ENCODE data around the gene PRKAA1. TPM values are rescaled to one million over a fixed set of nuclear protein-coding genes. Genes with fewer than 3 reads are reported as not detected.

PRKAA1 gene
- total and polyA plus RNA-seq, 2 of the 4 experiments (the other 2 are of a cell fraction): 47.7 to 94.1 TPM

DNA sequence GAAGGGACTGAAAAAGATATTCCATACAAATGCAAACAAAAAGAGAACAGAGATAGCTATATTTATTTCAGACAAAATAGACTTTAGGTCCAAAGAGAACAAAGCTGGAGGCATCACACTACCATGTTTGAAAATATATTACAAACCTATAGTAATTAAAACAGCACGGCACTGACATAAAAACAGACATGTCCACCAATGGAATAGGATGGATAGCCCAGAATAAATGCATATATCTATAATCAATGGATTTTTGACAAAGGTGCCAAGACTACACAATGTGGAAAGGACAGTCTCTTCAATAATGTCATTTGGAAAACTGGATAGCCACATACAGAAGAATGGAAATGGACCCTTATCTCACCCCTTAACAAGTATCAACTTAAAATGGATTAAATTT, 10.2 kb downstream of the PRKAA1 start:
- Histone ChIP-seq H3K4ac (ENCODE audit: low read depth, low read length) (no peak overlapping the region), H3K14ac (replicated peaks; ENCODE audit: low read depth, low read length) (no peak overlapping the region), H3K23ac (ENCODE audit: low read depth, low read length) (no peak overlapping the region), H2BK15ac (ENCODE audit: low read depth, low read length) (no peak overlapping the region), H2BK120ac (ENCODE audit: low read depth, low read length) (no peak overlapping the region), H3K4me3 (ENCODE audit: insufficient read depth, low read depth, low read length) (no peak overlapping the region), H3K4me2 (ENCODE audit: low read depth, low read length) (no peak overlapping the region), H3K9me3 (ENCODE audit: control insufficient read depth, insufficient read depth, low read length) (no peaks in the 10 kb centered on the region), H2AFZ (replicated peaks; ENCODE audit: low read length, poor library complexity) (no peak overlapping the region), H4K5ac (ENCODE audit: low read depth, low read length) (no peak overlapping the region), H3K9ac (ENCODE audit: low read depth, low read length) (no peak overlapping the region), H2AK5ac (ENCODE audit: low read depth, low read length) (no peak overlapping the region), H3K4me1 (ENCODE audit: control insufficient read depth, insufficient read depth, low read length) (peaks cover 4% of the 10 kb centered on the region), H3K27ac (ENCODE audit: insufficient read depth, low read length) (no peak overlapping the region), H2BK20ac (ENCODE audit: low read depth, low read length) (no peak overlapping the region), H4K20me1 (ENCODE audit: insufficient read depth, low read length) (peaks cover 94% of the 10 kb centered on the region), H2AK9ac (replicated peaks; ENCODE audit: low read depth, low read length, poor library complexity) (no peak overlapping the region), H2BK5ac (ENCODE audit: low read depth, low read length, poor library complexity, severe bottlenecking) (no peak overlapping the region), H4K91ac (ENCODE audit: insufficient read depth, low read depth, low read length) (no peak overlapping the region), H4K8ac (ENCODE audit: low read depth in 2 of 2, low read length in 2 of 2) (no peak overlapping the region), H3K27me3 (ENCODE audit: control insufficient read depth, insufficient read depth, low read length) (no peaks in the 10 kb centered on the region), H3K56ac (ENCODE audit: extremely low read depth, insufficient read depth, low read length) (no peak overlapping the region), H3K9me1 (ENCODE audit: insufficient read depth, low read length) (peaks cover 3% of the 10 kb centered on the region; the same call in 1 of the 2 replicates), H3K18ac (ENCODE audit: low read depth, low read length) (no peak overlapping the region), H3K36me3 (ENCODE audit: control insufficient read depth, insufficient read depth, low read length) (peaks cover 4% of the 10 kb centered on the region), H3K79me1 (ENCODE audit: low read depth in 1 of 2, low read length in 2 of 2) (peaks cover 0 to 40% of the 10 kb centered on the region in 2 experiments; a peak in 3 of 4 replicates)
- WGBS, 2 experiments (ENCODE audit: extremely low coverage in 2 of 2, insufficient read length in 1 of 2): no CpG with 5 or more reads among the region's 1 CpG
- ATAC-seq (ENCODE audit: low read depth): no peak
- TF ChIP-seq RAD21 (IDR thresholded peaks at IDR 0.05; ENCODE audit: low read length): no peak
- TF ChIP-seq, protein P1, sequence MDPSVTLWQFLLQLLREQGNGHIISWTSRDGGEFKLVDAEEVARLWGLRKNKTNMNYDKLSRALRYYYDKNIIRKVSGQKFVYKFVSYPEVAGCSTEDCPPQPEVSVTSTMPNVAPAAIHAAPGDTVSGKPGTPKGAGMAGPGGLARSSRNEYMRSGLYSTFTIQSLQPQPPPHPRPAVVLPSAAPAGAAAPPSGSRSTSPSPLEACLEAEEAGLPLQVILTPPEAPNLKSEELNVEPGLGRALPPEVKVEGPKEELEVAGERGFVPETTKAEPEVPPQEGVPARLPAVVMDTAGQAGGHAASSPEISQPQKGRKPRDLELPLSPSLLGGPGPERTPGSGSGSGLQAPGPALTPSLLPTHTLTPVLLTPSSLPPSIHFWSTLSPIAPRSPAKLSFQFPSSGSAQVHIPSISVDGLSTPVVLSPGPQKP (IDR thresholded peaks at IDR 0.05; ENCODE audit: borderline replicate concordance, low read depth, low read length): no peak
- no peak for TF ChIP-seq RFX5 (IDR thresholded peaks at IDR 0.05; ENCODE audit: low read depth, low read length)
- no peak for TF ChIP-seq MXI1 (IDR thresholded peaks at IDR 0.05; ENCODE audit: borderline replicate concordance, low read depth, low read length)
- no peak for TF ChIP-seq SMC3 (IDR thresholded peaks at IDR 0.05; ENCODE audit: low read depth, low read length)
- no peak for TF ChIP-seq MAZ (IDR thresholded peaks at IDR 0.05; ENCODE audit: borderline replicate concordance, low read depth, low read length)
- no peak for TF ChIP-seq CHD1 (IDR thresholded peaks at IDR 0.05; ENCODE audit: low read depth, low read length)
- TF ChIP-seq, protein P2, sequence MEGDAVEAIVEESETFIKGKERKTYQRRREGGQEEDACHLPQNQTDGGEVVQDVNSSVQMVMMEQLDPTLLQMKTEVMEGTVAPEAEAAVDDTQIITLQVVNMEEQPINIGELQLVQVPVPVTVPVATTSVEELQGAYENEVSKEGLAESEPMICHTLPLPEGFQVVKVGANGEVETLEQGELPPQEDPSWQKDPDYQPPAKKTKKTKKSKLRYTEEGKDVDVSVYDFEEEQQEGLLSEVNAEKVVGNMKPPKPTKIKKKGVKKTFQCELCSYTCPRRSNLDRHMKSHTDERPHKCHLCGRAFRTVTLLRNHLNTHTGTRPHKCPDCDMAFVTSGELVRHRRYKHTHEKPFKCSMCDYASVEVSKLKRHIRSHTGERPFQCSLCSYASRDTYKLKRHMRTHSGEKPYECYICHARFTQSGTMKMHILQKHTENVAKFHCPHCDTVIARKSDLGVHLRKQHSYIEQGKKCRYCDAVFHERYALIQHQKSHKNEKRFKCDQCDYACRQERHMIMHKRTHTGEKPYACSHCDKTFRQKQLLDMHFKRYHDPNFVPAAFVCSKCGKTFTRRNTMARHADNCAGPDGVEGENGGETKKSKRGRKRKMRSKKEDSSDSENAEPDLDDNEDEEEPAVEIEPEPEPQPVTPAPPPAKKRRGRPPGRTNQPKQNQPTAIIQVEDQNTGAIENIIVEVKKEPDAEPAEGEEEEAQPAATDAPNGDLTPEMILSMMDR (conservative IDR thresholded peaks at IDR 0.05; ENCODE audit: low read depth, low read length): no peak
- no peak for TF ChIP-seq POLR2A (IDR thresholded peaks at IDR 0.05; ENCODE audit: low read depth, low read length)
- no peak for TF ChIP-seq RCOR1 (IDR thresholded peaks at IDR 0.05; ENCODE audit: insufficient replicate concordance, low read length)
- no peak for TF ChIP-seq BHLHE40 (IDR thresholded peaks at IDR 0.05; ENCODE audit: low read depth, low read length)
- no peak for TF ChIP-seq CEBPB (IDR thresholded peaks at IDR 0.05; ENCODE audit: low read depth, low read length)
- no peak for TF ChIP-seq MAFK (IDR thresholded peaks at IDR 0.05; ENCODE audit: low read depth, low read length)
- no peak for TF ChIP-seq FOS (IDR thresholded peaks at IDR 0.05; ENCODE audit: low read depth, low read length)
- TF ChIP-seq, protein P3, sequence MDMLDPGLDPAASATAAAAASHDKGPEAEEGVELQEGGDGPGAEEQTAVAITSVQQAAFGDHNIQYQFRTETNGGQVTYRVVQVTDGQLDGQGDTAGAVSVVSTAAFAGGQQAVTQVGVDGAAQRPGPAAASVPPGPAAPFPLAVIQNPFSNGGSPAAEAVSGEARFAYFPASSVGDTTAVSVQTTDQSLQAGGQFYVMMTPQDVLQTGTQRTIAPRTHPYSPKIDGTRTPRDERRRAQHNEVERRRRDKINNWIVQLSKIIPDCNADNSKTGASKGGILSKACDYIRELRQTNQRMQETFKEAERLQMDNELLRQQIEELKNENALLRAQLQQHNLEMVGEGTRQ (IDR thresholded peaks at IDR 0.05; ENCODE audit: low read depth, low read length): no peak
- TF ChIP-seq NFE2L2 (IDR thresholded peaks at IDR 0.05; ENCODE audit: low read depth, low read length): no peak
- intact Hi-C loops (cut with micrococcal nuclease): no loop called here
- POLR2A ChIA-PET (ENCODE audit: unreplicated experiment): no interaction called here
- no TSS peak for BruUV-seq (replicated peaks)
- dilution Hi-C loops (cut with HindIII; ENCODE audit: low sequenced_read_pairs, unreplicated experiment): no loop called here
- DNase-seq: no peak
- CTCF ChIA-PET: no interaction called here
- in situ Hi-C loops (cut with MboI; ENCODE audit: low sequenced_read_pairs): no loop called here
